H1 (cell line): ENCODE results near the gene PDE8B. TPM values are rescaled to one million over a fixed set of nuclear protein-coding genes. Genes with fewer than 3 reads are reported as not detected.

Experiments
- CTCF ChIA-PET: fragments of 300-600 bp; sonication (Branson Sonifier 250); formaldehyde crosslinking; loops from one replicate; lab custom pipeline; 2021; ENCODE audit not compliant: partially characterized antibody; lab: Charles Lee
- POLR2A ChIA-PET: fragments of 300-600 bp; sonication (Branson Sonifier 250); formaldehyde crosslinking; loops from one replicate; lab custom pipeline; 2021; ENCODE audit warnings: inconsistent platforms; ENCODE audit not compliant: partially characterized antibody; lab: Charles Lee
- DNase-seq, 2 experiments: peaks; one replicate each; pipeline versions ENCODE4 v3.0.0 to v3.0.0-alpha.2; 2010 to 2022; ENCODE audit warnings: low spot score in 2 of 2, low read depth in 1 of 2, mixed read lengths in 1 of 2
- FAIRE-seq: peaks from 2 replicates; lab custom pipeline; 2011; peaks lifted over from hg19 to GRCh38; lab: Jason Lieb, UNC
- H2AFZ ChIP-seq: 2 replicates; pipeline ENCODE4 v1.8.1; 2012; ENCODE audit warnings: low read length, inconsistent platforms
- H2AK5ac ChIP-seq: 2 replicates; pipeline ENCODE4 v1.6.1; 2013; ENCODE audit warnings: low read depth, low read length
- H2BK120ac ChIP-seq: replicated peaks from 2 replicates; pipeline ENCODE3; 2013; ENCODE audit warnings: low read depth, low read length, inconsistent platforms
- H2BK12ac ChIP-seq: 2 replicates; pipeline ENCODE4 v1.6.1; 2013; ENCODE audit warnings: low read depth, low read length
- H2BK15ac ChIP-seq: 2 replicates; pipeline ENCODE4 v1.6.1; 2013; ENCODE audit warnings: low read length
- H2BK20ac ChIP-seq: 2 replicates; pipeline ENCODE4 v1.6.1; 2013; ENCODE audit warnings: low read length
- H2BK5ac ChIP-seq: 2 replicates; pipeline ENCODE4 v1.6.1; 2013; ENCODE audit warnings: low read depth, low read length
- H3K14ac ChIP-seq: 2 replicates; pipeline ENCODE4 v1.6.1; 2013; ENCODE audit warnings: inconsistent platforms; ENCODE audit not compliant: insufficient read length
- H3K18ac ChIP-seq: 2 replicates; pipeline ENCODE4 v1.6.1; 2013; ENCODE audit warnings: low read length; ENCODE audit errors: extremely low read depth
- H3K23ac ChIP-seq: 2 replicates; pipeline ENCODE4 v1.6.1; 2013; ENCODE audit warnings: inconsistent platforms; ENCODE audit not compliant: insufficient read length
- H3K23me2 ChIP-seq: 2 replicates; pipeline ENCODE4 v1.6.1; 2013; ENCODE audit warnings: low read depth, low read length
- H3K27ac ChIP-seq: 2 replicates; pipeline ENCODE4 v1.6.1; 2011; ENCODE audit warnings: low read depth, low read length, inconsistent platforms
- H3K27me3 ChIP-seq, 4 experiments: replicated peaks in 1 of 4; 1 replicate in 1 of 4; 2 replicates in 3 of 4; pipeline versions ENCODE4 v1.6.1 to v1.8.1; 2011 to 2013; ENCODE audit warnings: low read length in 3 of 4, mild to moderate bottlenecking in 3 of 4, inconsistent platforms in 2 of 4, mixed read lengths in 2 of 4, moderate library complexity in 1 of 4; ENCODE audit not compliant: control insufficient read depth in 3 of 4, insufficient read depth in 3 of 4; ENCODE audit errors: extremely low read depth in 1 of 4
- H3K36me3 ChIP-seq, 4 experiments: 2 replicates each; pipeline versions ENCODE4 v1.6.1 to v1.8.1; 2011 to 2013; ENCODE audit warnings: mild to moderate bottlenecking in 4 of 4, low read length in 3 of 4, moderate library complexity in 2 of 4, control low read depth in 1 of 4, inconsistent platforms in 1 of 4; ENCODE audit not compliant: insufficient read depth in 4 of 4, control insufficient read depth in 2 of 4
- H3K4ac ChIP-seq: replicated peaks from 2 replicates; pipeline ENCODE3; 2013; ENCODE audit warnings: low read length, low read depth, mixed read lengths, inconsistent platforms; ENCODE audit not compliant: insufficient read length
- H3K4me1 ChIP-seq, 4 experiments: replicated peaks in 1 of 4; 1 replicate in 1 of 4; 2 replicates in 3 of 4; pipeline versions ENCODE4 v1.6.1 to v1.8.1; 2011 to 2013; ENCODE audit warnings: low read length in 3 of 4, inconsistent platforms in 2 of 4, mixed read lengths in 1 of 4; ENCODE audit not compliant: insufficient read depth in 4 of 4, control insufficient read depth in 3 of 4
- H3K4me2 ChIP-seq, 2 experiments: 2 replicates each; pipeline versions ENCODE4 v1.6.1 to v1.8.1; 2011 to 2013; ENCODE audit warnings: low read depth in 2 of 2, low read length in 2 of 2, control low read depth in 1 of 2, inconsistent platforms in 1 of 2, mild to moderate bottlenecking in 1 of 2; ENCODE audit not compliant: insufficient read depth in 1 of 2
- H3K4me3 ChIP-seq, 4 experiments: fragments of 200-600, 300-600 bp in 1 of 4; sonication (generic), shearing (Covaris generic), sonication (Bioruptor Twin) in 1 of 4; 2 replicates each; pipeline versions ENCODE4 v1.5.1 to v1.8.1; 2011 to 2016; ENCODE audit warnings: low read length in 4 of 4, low read depth in 3 of 4, control low read depth in 2 of 4, inconsistent platforms in 2 of 4, mild to moderate bottlenecking in 2 of 4, mixed read lengths in 1 of 4, moderate library complexity in 1 of 4; ENCODE audit not compliant: insufficient read depth in 2 of 4; ENCODE audit errors: extremely low read depth in 1 of 4
- H3K56ac ChIP-seq: replicated peaks from 2 replicates; pipeline ENCODE3; 2013; ENCODE audit warnings: low read depth, mild to moderate bottlenecking, mixed read lengths, low read length, inconsistent platforms; ENCODE audit not compliant: insufficient read length
- H3K79me1 ChIP-seq: 2 replicates; pipeline ENCODE4 v1.6.1; 2013; ENCODE audit warnings: low read depth, low read length, control low read depth
- H3K79me2 ChIP-seq, 2 experiments: 2 replicates each; pipeline versions ENCODE4 v1.6.1 to v1.8.1; 2012 to 2013; ENCODE audit warnings: low read length in 2 of 2, mild to moderate bottlenecking in 2 of 2, inconsistent platforms in 1 of 2; ENCODE audit not compliant: insufficient read depth in 2 of 2, control insufficient read depth in 1 of 2
- H3K9ac ChIP-seq, 4 experiments: replicated peaks in 1 of 4; 1 replicate in 1 of 4; 2 replicates in 3 of 4; pipeline versions ENCODE4 v1.6.1 to v1.8.1; 2011 to 2013; ENCODE audit warnings: low read depth in 3 of 4, low read length in 3 of 4, control low read depth in 2 of 4, mild to moderate bottlenecking in 2 of 4, moderate library complexity in 2 of 4, inconsistent platforms in 1 of 4; ENCODE audit errors: extremely low read depth in 1 of 4
- H3K9me3 ChIP-seq, 2 experiments: 2 replicates each; pipeline versions ENCODE4 v1.6.1 to v1.8.1; 2012 to 2013; ENCODE audit warnings: mild to moderate bottlenecking in 2 of 2, moderate library complexity in 2 of 2, control low read depth in 1 of 2, inconsistent platforms in 1 of 2, low read depth in 1 of 2, low read length in 1 of 2, mixed read lengths in 1 of 2; ENCODE audit not compliant: insufficient read depth in 2 of 2
- H4K20me1 ChIP-seq, 2 experiments: replicated peaks in 1 of 2; 2 replicates each; pipeline versions ENCODE3 to v1.8.1; 2011 to 2013; ENCODE audit warnings: inconsistent platforms in 2 of 2, low read length in 2 of 2, mild to moderate bottlenecking in 1 of 2; ENCODE audit not compliant: insufficient read depth in 2 of 2, control insufficient read depth in 1 of 2
- H4K5ac ChIP-seq: 2 replicates; pipeline ENCODE4 v1.6.1; 2013; ENCODE audit warnings: low read length, low read depth, mixed read lengths, inconsistent platforms; ENCODE audit not compliant: insufficient read length
- H4K8ac ChIP-seq: 2 replicates; pipeline ENCODE4 v1.8.0; 2013; ENCODE audit warnings: mild to moderate bottlenecking, moderate library complexity, low read length, inconsistent platforms; ENCODE audit not compliant: insufficient read depth; ENCODE audit errors: extremely low read depth
- H4K91ac ChIP-seq: replicated peaks from 2 replicates; pipeline ENCODE3; 2013; ENCODE audit warnings: low read length, mixed read lengths, inconsistent platforms; ENCODE audit not compliant: insufficient read length
- ATF2 ChIP-seq: IDR thresholded peaks from 2 replicates; pipeline ENCODE4 v1.6.1; 2012; ENCODE audit warnings: low read length, inconsistent platforms
- BACH1 ChIP-seq: IDR thresholded peaks from 2 replicates; pipeline ENCODE4 v1.6.1; 2012; ENCODE audit warnings: low read length, improper control_type of control experiment
- CBX8 ChIP-seq: fragments of 300-800, 300-1000 bp; sonication (generic); IDR thresholded peaks from 2 replicates; pipeline ENCODE4 v1.7.1; 2016; ENCODE audit warnings: low read depth, low read length, borderline replicate concordance
- CHD2 ChIP-seq: IDR thresholded peaks from 2 replicates; pipeline ENCODE4 v1.6.1; 2012; ENCODE audit warnings: low read length, improper control_type of control experiment
- E2F6 ChIP-seq: IDR thresholded peaks from 2 replicates; pipeline ENCODE4 v1.6.1; 2012; ENCODE audit warnings: inconsistent platforms
- EZH2 ChIP-seq: fragments of 200-600 bp; sonication (generic); IDR thresholded peaks from 2 replicates; pipeline ENCODE4 v1.7.1; 2012; ENCODE audit warnings: low read depth, mild to moderate bottlenecking, moderate library complexity, low read length, inconsistent platforms; ENCODE audit not compliant: severe bottlenecking
- KDM1A ChIP-seq: fragments of 200-600, 300-600 bp; sonication (generic); IDR thresholded peaks from 2 replicates; pipeline ENCODE4 v1.7.1; 2016; ENCODE audit warnings: mild to moderate bottlenecking, low read length, borderline replicate concordance
- MAFK ChIP-seq: IDR thresholded peaks from 2 replicates; pipeline ENCODE4 v1.6.1; 2012; ENCODE audit warnings: low read depth, mild to moderate bottlenecking, improper control_type of control experiment, low read length
- SP4 ChIP-seq: IDR thresholded peaks from 2 replicates; pipeline ENCODE4 v1.6.1; 2012; ENCODE audit warnings: low read length, inconsistent platforms
- SUZ12 ChIP-seq: fragments of 200-600 bp; sonication (generic); IDR thresholded peaks from 2 replicates; pipeline ENCODE4 v1.6.1; 2012; ENCODE audit warnings: mild to moderate bottlenecking, inconsistent platforms, low read length, moderate library complexity, mixed read lengths
- TCF12 ChIP-seq: IDR thresholded peaks from 2 replicates; pipeline ENCODE4 v1.6.1; 2011; ENCODE audit warnings: low read depth, mild to moderate bottlenecking, low read length
- WGBS, 2 experiments: shearing (Covaris generic) in 1 of 2; methylation state at CpG; one replicate each; pipeline versions ENCODE4 v1.1.6 to v1.1.7; 2013 to 2015; ENCODE audit warnings: low lambda C conversion rate in 2 of 2, mixed read lengths in 2 of 2, inconsistent platforms in 1 of 2, low coverage in 1 of 2, missing lambda C conversion rate in 1 of 2; ENCODE audit not compliant: insufficient replicate concordance in 2 of 2, insufficient coverage in 1 of 2, insufficient read length in 1 of 2; ENCODE audit errors: extremely low coverage in 1 of 2, missing lambda C conversion rate in 1 of 2; 5-methylcytosine and 5-hydroxymethylcytosine counted together
- polyA plus RNA-seq, 7 experiments: library from polyadenylated mRNA; depleted of rRNA in 3 of 7; stranded (reverse) in 5 of 7; unstranded in 2 of 7; fragments of >200 nt in 5 of 7; fragments of 200-250 nt in 2 of 7; gene quantifications; 1 replicate in 5 of 7; 2 replicates in 1 of 7; 4 replicates in 1 of 7; pipeline versions ENCODE4 v1.2.1 to v1.2.3, GENCODE V29; 2011 to 2013; ENCODE audit warnings: missing spikeins in 2 of 7, mixed read lengths in 2 of 7
- total RNA-seq: library from RNA; stranded (reverse); fragmentation: NEBNext Ultra II Directional; extraction: Animal tissue kit (Norgen Biotek cat#: 25700); gene quantifications from 2 replicates; pipeline ENCODE4 v1.2.1, GENCODE V29; 2021

The PDE8B gene
- total and polyA plus RNA-seq, 2 of the 8 experiments (the other 6 are each of a cell fraction or from before 2014, with no cell fraction given) = 0.32 to 1.1 TPM

- no peaks in the 10 kb centered on the region for H3K79me2 ChIP-seq
- H4K8ac ChIP-seq = no peak overlapping the region; the same call in 1 of the 2 replicates
- H3K14ac ChIP-seq = no peak overlapping the region
- no peak overlapping the region for H4K5ac ChIP-seq
- no peak overlapping the region for H4K91ac ChIP-seq
- no peaks in the 10 kb centered on the region for H3K79me1 ChIP-seq
- no peak overlapping the region for H3K23ac ChIP-seq
- H4K20me1 ChIP-seq = no peaks in the 10 kb centered on the region
- H3K36me3 ChIP-seq = no peaks in the 10 kb centered on the region
- H3K9ac ChIP-seq = no peak overlapping the region
- H3K23me2 ChIP-seq = no peaks in the 10 kb centered on the region
- no peaks in the 10 kb centered on the region; a peak in 1 of 7 replicates for H3K27me3 ChIP-seq
- H3K27ac ChIP-seq = no peak overlapping the region
- no peak overlapping the region for H2BK12ac ChIP-seq
- H3K4me1 ChIP-seq = peaks cover 0 to 6% (median 0%) of the 10 kb centered on the region in 4 experiments; a peak in 1 of 7 replicates
- H2AK5ac ChIP-seq = no peak overlapping the region
- H3K4me2 ChIP-seq = no peak overlapping the region
- DNase-seq (no peak), FAIRE-seq (no peak)
- no peak overlapping the region for H3K4me3 ChIP-seq
- no peak overlapping the region for H3K18ac ChIP-seq
- no peak overlapping the region for H2BK20ac ChIP-seq
- H3K56ac ChIP-seq = no peak overlapping the region
- ChIA-PET POLR2A (no interaction called here), CTCF (interaction anchor here (1.2 to 1.8 kb wide), 3 partner anchors 17 to 197 kb away, joined by 4 read pairs; no protein-coding TSS in a partner anchor)
- WGBS, 2 experiments = 91% methylated on average over 7 of the region's 7 CpGs; no CpG with 5 or more reads in 1 of the 2 experiments
- H2AFZ ChIP-seq = no peak overlapping the region
- no peak overlapping the region for H2BK120ac ChIP-seq
- H3K4ac ChIP-seq = no peak overlapping the region
- no peaks in the 10 kb centered on the region for H3K9me3 ChIP-seq
- no peak overlapping the region for H2BK5ac ChIP-seq
- no peak overlapping the region for H2BK15ac ChIP-seq
- TF ChIP-seq SUZ12 (no peak), MAFK (no peak), SP4 (no peak), BACH1 (no peak), ATF2 (no peak), KDM1A (no peak), CHD2 (no peak), E2F6 (no peak), CBX8 (no peak), EZH2 (no peak), TCF12 (no peak)
Measured at GRCh38 chr5:77171141-77171910, 39.2 kb upstream of the PDE8B start.
